Lung (tissue), 16 donors: ENCODE data around the gene DRICH1. TPM values are rescaled to one million over a fixed set of nuclear protein-coding genes. Genes with fewer than 3 reads are reported as not detected.

Experiments
- ATAC-seq: fragments of 200-7000 bp; cut with Tn5 transposase; one replicate; pipeline ENCODE4 v1.9.1; 2020; ENCODE audit warnings: moderate number of reproducible peaks; ENCODE audit not compliant: insufficient read depth, low FRiP score
- DNase-seq, 3 donors: peaks; one replicate each; pipeline ENCODE4 v3.0.0-alpha.2; 2013 to 2017
- H3K27ac ChIP-seq, 2 donors: one replicate each; pipeline ENCODE4 v1.5.1; 2013; ENCODE audit warnings: mild to moderate bottlenecking in 2 of 2, moderate library complexity in 2 of 2, control low read depth in 1 of 2, inconsistent platforms in 1 of 2, low read depth in 1 of 2, low read length in 1 of 2
- H3K27me3 ChIP-seq, 3 donors: one replicate each; pipeline ENCODE4 v1.5.1; 2013; ENCODE audit warnings: low read length in 2 of 3; ENCODE audit not compliant: control insufficient read depth in 3 of 3, insufficient read depth in 3 of 3
- H3K36me3 ChIP-seq, 4 donors: one replicate each; pipeline ENCODE4 v1.5.1; 2013; ENCODE audit warnings: low read length in 4 of 4, mild to moderate bottlenecking in 1 of 4, moderate library complexity in 1 of 4; ENCODE audit not compliant: control insufficient read depth in 4 of 4, insufficient read depth in 4 of 4
- H3K4me1 ChIP-seq, 5 donors: one replicate each; pipeline ENCODE4 v1.5.1; 2013; ENCODE audit warnings: low read length in 5 of 5, mild to moderate bottlenecking in 2 of 5, moderate library complexity in 1 of 5; ENCODE audit not compliant: control insufficient read depth in 5 of 5, insufficient read depth in 5 of 5
- H3K4me3 ChIP-seq: one replicate; pipeline ENCODE4 v1.5.1; 2013; ENCODE audit warnings: mild to moderate bottlenecking, control low read depth, moderate library complexity
- H3K9ac ChIP-seq, 2 donors: one replicate each; pipeline ENCODE4 v1.5.1; 2013; ENCODE audit warnings: low read length in 2 of 2, control low read depth in 1 of 2; ENCODE audit not compliant: insufficient read depth in 1 of 2
- H3K9me3 ChIP-seq, 4 donors: one replicate each; pipeline ENCODE4 v1.5.1; 2013; ENCODE audit warnings: low read length in 3 of 4, mild to moderate bottlenecking in 1 of 4, moderate library complexity in 1 of 4; ENCODE audit not compliant: control insufficient read depth in 4 of 4, insufficient read depth in 3 of 4
- WGBS, 2 donors: extraction: QIAGEN DNeasy Blood & Tissue Kit; methylation state at CpG; one replicate each; pipeline ENCODE4 v1.1.7; 2013; 5-methylcytosine and 5-hydroxymethylcytosine counted together
- long read RNA-seq, 5 donors: transcript quantifications; one replicate each; lab custom pipeline, GENCODE V29; 2026
- polyA plus RNA-seq, 2 donors: library from polyadenylated mRNA; stranded (reverse); fragments of 200-250 nt; gene quantifications; one replicate each; pipeline ENCODE4 v1.2.1, GENCODE V29; 2013
- total RNA-seq, 2 donors: library from RNA; depleted of rRNA in 1 of 2; stranded (reverse); fragments of >200 nt in 1 of 2; gene quantifications; one replicate each; pipeline ENCODE4 v1.2.1, GENCODE V29; 2014 to 2021
- TF ChIP-seq, protein P1 (sequence below): IDR thresholded peaks from 2 replicates; pipeline ENCODE4 v1.5.1; 2012; ENCODE audit warnings: mild to moderate bottlenecking; ENCODE audit errors: control extremely low read depth, extremely low read depth
- donor health status: control.
- donor health status: control.
- donor health status: Bipolar disorder and iron deficiency.
- donor health status: healthy.
- donor health status: DM: yes; HTN: yes; CAD: no.

The DRICH1 gene, protein sequence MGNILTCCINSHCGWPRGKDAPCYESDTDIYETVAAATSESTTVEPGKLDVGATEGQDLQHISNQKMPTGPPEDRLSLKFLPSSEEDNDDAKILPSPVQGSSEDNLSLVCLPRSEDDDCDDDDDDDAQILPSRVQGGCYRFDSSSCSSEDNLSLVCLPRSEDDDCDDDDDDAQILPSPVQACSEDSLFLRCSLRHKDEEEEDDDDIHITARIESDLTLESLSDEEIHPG
- total RNA-seq (under 1 TPM; 0.82 to 0.86 TPM), polyA plus RNA-seq (under 1 TPM; 0.15 to 0.47 TPM)
- long read RNA-seq, donor 1, result 0 reads
- long read RNA-seq, donor 2, result 0 reads
- long read RNA-seq, donor 3, result 0 reads
- long read RNA-seq, donor 4, result 0 reads
- long read RNA-seq, donor 5, result 0 reads

DNA sequence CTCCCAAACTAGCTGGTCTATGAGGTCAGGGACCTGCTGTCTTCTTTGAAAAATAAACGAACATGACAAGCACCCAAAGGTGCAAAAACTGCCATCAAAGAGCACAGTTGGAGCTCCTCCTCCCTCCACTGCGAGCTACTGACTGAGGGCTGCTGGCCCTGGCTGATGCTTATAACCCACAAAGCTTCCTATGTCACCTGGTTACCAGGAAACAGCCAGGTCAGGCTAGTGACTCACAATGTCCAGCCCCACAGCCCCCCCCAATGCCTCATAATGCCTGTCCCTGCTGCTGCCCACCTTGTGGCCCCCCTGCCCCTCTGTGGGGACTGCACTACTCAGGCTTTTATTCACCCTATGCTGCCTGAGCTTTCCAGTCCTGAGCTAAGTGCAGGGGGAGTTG lies at the start of gene DRICH1:
Gene DRICH1, minus strand, starts transcription at position 144 of the 400 bp plus-strand sequence. CDS start 298 bp downstream, outside the sequence.
- H3K27ac ChIP-seq, result no peak within 1 kb of the TSS
- H3K9me3 ChIP-seq, result peaks cover 0 to 3% (median 0%) of the 10 kb centered on the region in 4 donors
- no peak within 1 kb of the TSS for H3K4me3 ChIP-seq
- ATAC-seq, result no peak
- no peak for DNase-seq
- TF ChIP-seq, protein P1, sequence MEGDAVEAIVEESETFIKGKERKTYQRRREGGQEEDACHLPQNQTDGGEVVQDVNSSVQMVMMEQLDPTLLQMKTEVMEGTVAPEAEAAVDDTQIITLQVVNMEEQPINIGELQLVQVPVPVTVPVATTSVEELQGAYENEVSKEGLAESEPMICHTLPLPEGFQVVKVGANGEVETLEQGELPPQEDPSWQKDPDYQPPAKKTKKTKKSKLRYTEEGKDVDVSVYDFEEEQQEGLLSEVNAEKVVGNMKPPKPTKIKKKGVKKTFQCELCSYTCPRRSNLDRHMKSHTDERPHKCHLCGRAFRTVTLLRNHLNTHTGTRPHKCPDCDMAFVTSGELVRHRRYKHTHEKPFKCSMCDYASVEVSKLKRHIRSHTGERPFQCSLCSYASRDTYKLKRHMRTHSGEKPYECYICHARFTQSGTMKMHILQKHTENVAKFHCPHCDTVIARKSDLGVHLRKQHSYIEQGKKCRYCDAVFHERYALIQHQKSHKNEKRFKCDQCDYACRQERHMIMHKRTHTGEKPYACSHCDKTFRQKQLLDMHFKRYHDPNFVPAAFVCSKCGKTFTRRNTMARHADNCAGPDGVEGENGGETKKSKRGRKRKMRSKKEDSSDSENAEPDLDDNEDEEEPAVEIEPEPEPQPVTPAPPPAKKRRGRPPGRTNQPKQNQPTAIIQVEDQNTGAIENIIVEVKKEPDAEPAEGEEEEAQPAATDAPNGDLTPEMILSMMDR, result no peak
- no peak within 1 kb of the TSS for H3K9ac ChIP-seq
- no peaks in the 10 kb centered on the region for H3K27me3 ChIP-seq
- H3K36me3 ChIP-seq, result no peaks in the 10 kb centered on the region
- 69 to 80% methylated on average over 2 of the region's 2 CpGs for WGBS, 2 donors
- H3K4me1 ChIP-seq, result no peaks in the 10 kb centered on the region

DNA sequence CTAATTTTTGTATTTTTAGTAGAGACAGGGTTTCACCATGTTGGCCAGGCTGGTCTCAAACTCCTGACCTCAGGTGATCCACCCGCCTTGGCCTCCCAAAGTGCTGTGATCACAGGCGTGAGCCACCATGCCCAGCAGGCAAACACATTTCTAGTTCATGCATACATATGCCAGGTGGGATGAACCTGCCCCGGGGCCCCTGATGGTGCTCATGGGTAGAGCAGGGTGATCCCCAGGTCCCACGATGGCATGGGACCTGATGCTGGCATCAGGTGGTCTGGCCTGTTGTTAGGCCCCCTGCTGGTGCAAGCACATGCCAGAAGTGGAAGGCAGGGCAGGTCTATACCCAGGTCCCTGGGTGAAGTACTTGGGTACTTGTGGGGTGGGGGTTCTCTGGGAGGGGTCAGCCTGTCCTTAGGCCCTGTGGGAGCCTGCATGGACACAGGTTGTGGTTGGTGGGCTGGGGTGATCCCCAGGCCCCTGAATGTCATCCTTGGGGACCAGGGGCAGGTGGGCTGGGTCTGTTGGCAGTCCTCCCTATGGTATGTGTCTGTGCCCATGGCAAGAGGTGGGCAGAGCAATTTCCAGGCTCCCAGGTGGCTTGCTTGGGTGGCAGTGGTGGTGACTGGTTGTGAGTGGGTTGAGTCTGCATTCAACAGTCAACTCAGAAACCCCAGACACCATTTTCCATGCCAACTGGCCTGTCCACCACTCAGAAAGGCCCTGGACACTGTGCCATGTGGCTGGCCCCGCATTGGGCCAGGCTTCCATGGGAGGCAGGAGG lies 49.1 kb upstream of the DRICH1 start:
- ATAC-seq (no peak), DNase-seq (no peak)
- TF ChIP-seq, protein P1, result no peak
- Histone ChIP-seq H3K4me1 (peaks cover 0 to 4% (median 0%) of the 10 kb centered on the region in 5 donors), H3K4me3 (no peak overlapping the region), H3K36me3 (peaks cover 0 to 8% (median 3%) of the 10 kb centered on the region in 4 donors), H3K27me3 (no peaks in the 10 kb centered on the region), H3K9me3 (no peaks in the 10 kb centered on the region), H3K27ac (no peak overlapping the region), H3K9ac (no peak overlapping the region)
- 89 to 95% methylated on average over 5 of the region's 5 CpGs for WGBS, 2 donors

DNA sequence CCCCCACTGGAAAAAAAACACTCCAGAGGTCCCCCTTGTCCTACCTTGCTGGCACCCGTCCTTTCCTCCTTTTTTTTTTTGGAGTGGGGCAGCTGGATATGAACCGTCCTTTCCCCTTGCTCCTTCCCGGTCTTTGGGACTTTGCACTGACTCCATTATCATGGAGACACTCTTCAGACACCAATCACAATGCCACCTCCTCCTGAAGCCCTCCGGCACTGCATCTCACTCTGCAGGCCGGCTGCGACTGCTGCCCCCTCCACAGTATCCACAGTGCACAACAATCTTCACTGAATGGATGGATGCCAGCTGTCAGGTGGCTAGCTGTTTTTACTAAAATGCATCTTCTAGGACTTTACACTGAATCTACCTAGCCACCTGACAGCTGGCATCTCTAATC lies 46.0 kb upstream of the DRICH1 start:
- Histone ChIP-seq H3K9me3 (no peaks in the 10 kb centered on the region), H3K9ac (no peak overlapping the region), H3K36me3 (peaks cover 0 to 6% (median 2%) of the 10 kb centered on the region in 4 donors), H3K4me3 (no peak overlapping the region), H3K27ac (no peak overlapping the region), H3K27me3 (no peaks in the 10 kb centered on the region), H3K4me1 (peaks cover 0 to 5% (median 0%) of the 10 kb centered on the region in 5 donors)
- WGBS, 2 donors, result 87 to 98% methylated on average over 6 of the region's 6 CpGs
- DNase-seq (no peak), ATAC-seq (no peak)
- TF ChIP-seq, protein P1, result no peak
